Cerebellar nuclear complex (tissue), 1 donor: ENCODE results near the gene CFI.

ENCODE experiments used
- DNase-seq, 2 experiments: peaks; one replicate each; lab custom pipeline; 2025; lab: John Stamatoyannopoulos, UW

The CFI gene

GRCh38 chr4:109730619-109731545 is 70.9 kb downstream of the CFI start:
- no peak for DNase-seq

DNA sequence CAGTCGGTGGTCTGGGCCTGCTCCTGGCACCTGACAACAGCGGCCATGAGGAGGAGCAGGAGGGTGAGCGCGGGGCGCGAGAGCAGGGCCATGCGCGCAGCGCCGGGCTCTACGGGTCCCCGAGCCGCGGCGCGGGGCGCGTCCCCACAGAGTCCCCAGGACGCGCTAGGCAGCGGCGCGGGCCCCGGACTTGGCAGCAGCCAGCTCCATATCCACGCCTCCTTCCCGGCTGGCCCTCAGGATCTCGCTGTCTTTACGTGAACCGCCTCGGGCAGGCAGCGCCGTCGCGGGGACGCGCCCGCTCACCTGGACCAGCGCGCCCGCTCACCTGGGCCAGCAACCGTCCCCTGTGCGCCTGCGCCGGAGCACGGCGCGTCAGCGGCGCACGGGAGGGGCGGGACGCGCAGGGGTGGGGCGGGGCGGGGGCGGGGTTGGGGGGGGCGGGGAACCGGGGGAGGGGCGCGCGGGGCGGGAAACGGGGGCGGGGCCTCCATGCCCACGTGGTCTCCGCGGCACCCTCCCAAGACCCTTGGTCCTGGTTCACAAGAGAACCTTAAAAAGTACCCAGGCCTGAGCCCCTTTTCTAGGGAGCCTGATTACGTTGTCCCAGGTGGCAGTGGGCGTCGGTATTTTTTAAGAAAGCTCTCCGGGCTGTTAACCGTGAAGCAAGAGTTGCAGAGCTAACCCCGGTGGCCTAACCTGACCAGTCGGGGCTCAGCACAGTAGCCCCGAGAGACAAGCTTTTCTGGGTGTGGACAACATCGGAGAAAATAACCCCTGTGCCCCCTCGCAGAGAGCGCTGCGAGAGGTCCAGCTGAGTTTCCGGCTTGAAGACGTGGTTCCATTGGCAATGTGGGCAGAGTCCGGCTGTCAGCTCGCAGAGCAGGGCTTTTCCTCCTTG is 71.8 kb downstream of the CFI start, which contains the start of gene PLA2G12A:
TSS of gene PLA2G12A (minus strand) at position 353 of the 901 bp plus-strand sequence. CDS start at position 92, 261 bp downstream.
- peak in 1 of 2 experiments; percentile 57 for DNase-seq

DNA sequence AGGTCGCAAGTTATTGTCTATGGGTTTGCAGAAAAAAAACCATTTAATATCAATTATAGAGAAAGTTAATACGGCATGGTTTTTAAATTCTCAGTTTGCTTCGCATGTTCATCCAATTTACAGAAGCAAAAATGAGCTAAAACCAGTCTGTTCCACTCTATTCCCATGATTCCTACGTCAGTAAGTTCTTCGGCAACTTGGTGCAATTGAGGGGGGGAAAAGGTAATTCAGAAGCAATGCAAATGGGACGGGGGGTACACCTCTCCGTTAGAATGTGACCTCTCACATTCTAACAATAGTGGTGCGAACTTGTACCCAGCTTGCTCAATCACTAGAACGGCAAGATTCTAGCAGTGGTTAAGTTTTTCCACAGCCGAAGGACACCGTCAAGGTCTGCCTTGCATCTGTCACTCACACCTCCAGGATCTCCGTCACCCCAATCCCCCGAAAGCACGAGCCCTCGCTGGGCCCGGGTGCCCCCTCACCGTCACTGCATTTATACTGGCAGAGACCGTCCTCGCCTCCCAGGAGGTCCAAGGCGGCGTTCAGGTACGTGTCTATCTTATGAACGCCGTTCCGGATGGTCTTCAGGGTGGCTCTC is 72.6 kb downstream of the CFI start:
- no peak for DNase-seq

GRCh38 chr4:109728385-109728784 is 73.4 kb downstream of the CFI start:
- no peak for DNase-seq

- DNase-seq, result no peak
These were observed 78.7 kb downstream of the CFI start for GRCh38 chr4:109723110-109723509.

GRCh38 chr4:109722357-109722756 is 79.4 kb downstream of the CFI start:
- DNase-seq, result no peak

DNA sequence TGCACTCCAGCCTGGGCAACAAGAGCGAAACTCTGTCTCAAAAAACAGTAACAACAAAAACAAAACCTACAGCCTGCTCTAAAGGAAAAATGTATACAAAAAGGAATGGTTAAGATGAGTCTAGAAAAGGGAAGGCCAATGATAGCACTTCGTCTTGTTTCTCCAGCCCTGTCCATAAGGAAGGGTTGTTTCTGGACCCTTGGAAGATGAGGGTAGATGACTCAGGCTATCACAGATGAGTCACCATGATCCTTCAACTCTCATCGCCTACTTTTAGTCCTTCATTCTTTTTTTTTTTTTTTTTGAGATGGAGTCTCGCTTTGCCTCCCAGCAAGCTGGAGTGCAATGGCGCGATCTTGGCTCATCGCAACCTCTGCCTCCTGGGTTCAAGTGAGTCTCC is 80.8 kb downstream of the CFI start:
- DNase-seq, result no peak

- DNase-seq, result no peak
These were observed 82.2 kb downstream of the CFI start for GRCh38 chr4:109719604-109720003.

- no peak for DNase-seq
These were observed 83.0 kb downstream of the CFI start for GRCh38 chr4:109718759-109719158.

- no peak for DNase-seq
These were observed 88.3 kb downstream of the CFI start for GRCh38 chr4:109713500-109713899.

- no peak for DNase-seq
These were observed 92.8 kb downstream of the CFI start for GRCh38 chr4:109708990-109709389.

GRCh38 chr4:109708435-109708834 is 93.4 kb downstream of the CFI start:
- no peak for DNase-seq

- no peak for DNase-seq
These were observed 98.0 kb downstream of the CFI start for GRCh38 chr4:109703664-109704361.

DNA sequence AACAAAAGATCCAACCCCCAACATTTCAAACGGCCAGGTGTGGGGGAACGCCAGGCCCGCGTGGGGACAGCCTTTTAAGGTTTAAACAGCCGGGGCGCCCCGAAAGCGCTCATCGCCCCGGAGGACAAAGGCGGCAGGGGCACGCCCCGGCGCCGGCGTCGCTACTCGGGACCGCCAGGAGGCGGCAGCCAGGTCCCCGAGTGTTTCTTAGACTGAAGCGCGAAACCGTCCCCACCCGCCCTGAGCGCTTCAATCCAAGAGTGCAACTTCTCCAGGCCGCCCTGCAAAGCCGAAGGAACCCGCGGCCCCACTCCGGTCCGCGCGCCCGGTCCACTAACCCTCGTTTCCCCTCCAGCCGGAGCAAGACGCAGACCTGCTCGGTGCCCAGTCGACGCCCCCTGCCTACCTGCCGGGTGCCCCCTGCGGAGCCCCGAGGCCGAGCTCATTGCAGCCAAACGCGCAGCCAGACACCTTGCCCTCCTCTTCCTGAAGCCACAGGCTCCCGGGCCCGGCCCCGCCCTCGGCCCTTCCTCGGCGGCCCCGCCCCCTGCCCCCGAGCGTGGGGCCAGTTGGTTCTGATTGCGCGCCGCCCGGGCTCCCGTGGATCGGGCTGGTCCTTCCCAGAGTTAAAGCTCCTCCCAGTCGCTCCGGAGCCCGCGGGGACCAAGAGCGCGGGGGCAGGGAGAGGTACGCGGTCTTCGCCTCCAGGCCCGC is 98.7 kb downstream of the CFI start, which contains the start of gene CASP6:
TSS of gene CASP6 (minus strand) at position 496 of the 714 bp plus-strand sequence. CDS start at position 446, 50 bp downstream.
- DNase-seq, result peak; percentile 4 to 17

DNA sequence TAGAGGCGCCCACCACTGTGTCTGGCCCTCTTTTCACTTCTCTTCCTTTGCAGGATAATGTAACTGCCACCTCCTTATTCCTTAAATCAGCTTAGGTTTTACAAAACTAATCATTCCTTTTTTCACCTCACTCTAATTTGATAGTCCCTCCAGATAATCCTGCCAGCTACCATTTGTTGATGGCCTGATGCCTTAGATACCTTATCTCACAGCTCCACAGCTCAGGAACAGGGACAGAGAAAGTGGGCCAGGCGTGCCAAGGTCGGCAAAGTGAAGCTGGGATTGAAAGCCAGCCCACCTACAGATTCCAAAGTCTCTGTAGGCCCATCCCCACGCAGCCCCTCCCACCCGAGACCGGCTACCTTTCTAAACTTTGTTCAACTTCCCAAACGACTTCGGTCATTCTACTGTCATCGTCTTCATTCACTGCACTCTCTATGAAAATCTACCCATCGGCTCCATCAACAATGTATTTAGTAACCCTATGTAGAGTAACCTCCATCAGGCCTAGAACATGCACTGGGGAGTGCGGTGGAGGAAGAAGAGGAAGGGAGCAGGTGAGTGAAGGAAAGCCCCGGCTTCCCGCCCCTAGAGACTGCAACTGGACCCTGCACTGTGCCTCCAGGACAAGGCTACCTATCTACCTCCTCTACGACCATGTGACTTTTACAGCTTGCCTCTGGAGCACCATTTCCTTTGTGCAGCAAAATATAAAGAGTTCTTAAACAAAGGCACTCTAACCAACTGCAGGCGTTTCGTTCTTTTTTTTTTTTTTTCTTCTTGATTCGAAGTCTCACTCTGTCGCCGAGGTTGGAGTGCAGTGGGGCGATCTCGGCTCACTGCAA is 100.0 kb downstream of the CFI start:
- DNase-seq, result no peak

DNA sequence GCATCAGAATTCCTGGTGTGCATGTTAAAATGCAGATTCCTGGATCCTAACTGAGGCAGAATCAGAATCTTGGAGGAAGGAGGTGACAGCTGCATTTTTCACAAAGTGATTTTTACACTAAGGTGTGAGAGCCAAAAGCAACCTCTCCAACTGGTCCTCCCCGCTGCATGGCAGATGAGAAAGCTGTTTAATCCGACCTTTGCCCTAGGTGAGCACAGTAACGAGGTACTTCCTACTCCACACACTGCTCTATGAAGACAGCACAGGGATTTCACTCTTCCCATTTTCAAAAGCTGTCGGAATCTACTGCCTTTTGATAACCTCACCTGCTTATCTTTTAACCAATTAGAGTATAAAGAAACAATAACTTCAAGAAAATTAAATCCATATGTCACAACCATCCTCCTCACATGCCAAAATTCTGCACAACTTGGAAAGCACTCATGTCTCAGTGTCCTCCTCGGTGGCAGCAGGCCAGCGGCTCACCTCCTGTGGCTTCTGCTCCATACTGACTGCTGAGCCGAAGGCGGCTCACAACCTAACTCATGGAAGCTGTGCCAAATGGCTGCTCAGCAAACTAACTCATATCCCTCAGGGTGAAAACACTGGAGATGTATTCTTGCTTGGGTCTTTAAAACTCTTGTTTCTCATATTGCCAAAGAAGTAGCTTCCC is 102.1 kb downstream of the CFI start:
- DNase-seq, result no peak

DNA sequence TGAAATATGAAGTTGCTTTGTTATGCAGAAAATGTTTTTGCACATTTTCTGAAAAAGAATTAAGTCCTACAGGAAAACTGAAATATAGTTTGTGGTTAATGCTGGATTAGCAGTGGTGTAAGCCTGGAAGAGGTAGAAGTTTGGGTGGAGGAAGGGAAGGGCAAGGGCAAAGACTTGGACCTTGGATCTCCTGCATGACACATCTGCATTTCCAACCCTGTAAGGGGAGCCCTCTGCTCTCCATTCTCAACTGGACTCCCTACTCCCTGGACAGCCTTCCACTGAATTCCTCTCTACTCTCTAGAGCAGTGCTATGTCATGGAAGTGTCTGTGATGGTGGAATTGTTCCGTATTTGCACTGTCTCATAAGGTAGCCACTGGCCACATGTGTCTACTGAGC is 103.1 kb downstream of the CFI start:
- no peak for DNase-seq

GRCh38 chr4:109691411-109691920 is 110.3 kb downstream of the CFI start:
- no peak for DNase-seq
